HFFc6 (cell line): Measurements from ENCODE around the gene FAM222A. TPM values are rescaled to one million over a fixed set of nuclear protein-coding genes. Genes with fewer than 3 reads are reported as not detected.

Experiments
- DNase-seq: peaks from one replicate; pipeline ENCODE4 v3.0.0-alpha.2; 2018
- H3K27ac Mint-ChIP-seq: 2 replicates; pipeline ENCODE4 v1.8.0; 2020; ENCODE audit warnings: mild to moderate bottlenecking, mixed read lengths
- H3K27me3 Mint-ChIP-seq: 2 replicates; pipeline ENCODE4 v1.8.0; 2021; ENCODE audit warnings: mild to moderate bottlenecking, moderate library complexity, mixed read lengths; ENCODE audit not compliant: insufficient read depth
- H3K36me3 Mint-ChIP-seq: 2 replicates; pipeline ENCODE4 v1.8.0; 2021; ENCODE audit warnings: low read depth, mixed read lengths
- H3K4me1 Mint-ChIP-seq: 2 replicates; pipeline ENCODE4 v1.8.0; 2020; ENCODE audit warnings: low read depth, mixed read lengths
- H3K4me3 Mint-ChIP-seq: 2 replicates; pipeline ENCODE4 v1.8.0; 2020; ENCODE audit warnings: mild to moderate bottlenecking, moderate library complexity, mixed read lengths
- H3K9me3 Mint-ChIP-seq: 2 replicates; pipeline ENCODE4 v1.8.0; 2020; ENCODE audit warnings: mild to moderate bottlenecking, mixed read lengths
- CTCF ChIP-seq: fragments of 200-600 bp; sonication (generic); IDR thresholded peaks from 2 replicates; pipeline ENCODE4 v1.5.0; 2021; ENCODE audit warnings: antibody characterized with exemption, mild to moderate bottlenecking
- total RNA-seq, 6 experiments: library from RNA; stranded (reverse); fragmentation: NEBNext Ultra II Directional; extraction: Animal tissue kit (Norgen Biotek cat#: 25700); gene quantifications; 2 replicates in 1 of 6; 3 replicates in 5 of 6; pipeline ENCODE4 v1.2.3, GENCODE V29; 2021

The FAM222A gene
- total RNA-seq, 6 experiments from 2014 or later: 0.46 to 0.65 (median 0.64) TPM

- Mint-ChIP-seq H3K9me3 (no peaks in the 10 kb centered on the region), H3K27me3 (peaks cover 23% of the 10 kb centered on the region), H3K4me3 (no peak overlapping the region), H3K36me3 (no peaks in the 10 kb centered on the region), H3K4me1 (no peaks in the 10 kb centered on the region), H3K27ac (no peak overlapping the region)
- no peak for DNase-seq
- no peak for TF ChIP-seq CTCF
These were observed 3.1 kb downstream of the FAM222A start for GRCh38 chr12:109716512-109717389.

DNA sequence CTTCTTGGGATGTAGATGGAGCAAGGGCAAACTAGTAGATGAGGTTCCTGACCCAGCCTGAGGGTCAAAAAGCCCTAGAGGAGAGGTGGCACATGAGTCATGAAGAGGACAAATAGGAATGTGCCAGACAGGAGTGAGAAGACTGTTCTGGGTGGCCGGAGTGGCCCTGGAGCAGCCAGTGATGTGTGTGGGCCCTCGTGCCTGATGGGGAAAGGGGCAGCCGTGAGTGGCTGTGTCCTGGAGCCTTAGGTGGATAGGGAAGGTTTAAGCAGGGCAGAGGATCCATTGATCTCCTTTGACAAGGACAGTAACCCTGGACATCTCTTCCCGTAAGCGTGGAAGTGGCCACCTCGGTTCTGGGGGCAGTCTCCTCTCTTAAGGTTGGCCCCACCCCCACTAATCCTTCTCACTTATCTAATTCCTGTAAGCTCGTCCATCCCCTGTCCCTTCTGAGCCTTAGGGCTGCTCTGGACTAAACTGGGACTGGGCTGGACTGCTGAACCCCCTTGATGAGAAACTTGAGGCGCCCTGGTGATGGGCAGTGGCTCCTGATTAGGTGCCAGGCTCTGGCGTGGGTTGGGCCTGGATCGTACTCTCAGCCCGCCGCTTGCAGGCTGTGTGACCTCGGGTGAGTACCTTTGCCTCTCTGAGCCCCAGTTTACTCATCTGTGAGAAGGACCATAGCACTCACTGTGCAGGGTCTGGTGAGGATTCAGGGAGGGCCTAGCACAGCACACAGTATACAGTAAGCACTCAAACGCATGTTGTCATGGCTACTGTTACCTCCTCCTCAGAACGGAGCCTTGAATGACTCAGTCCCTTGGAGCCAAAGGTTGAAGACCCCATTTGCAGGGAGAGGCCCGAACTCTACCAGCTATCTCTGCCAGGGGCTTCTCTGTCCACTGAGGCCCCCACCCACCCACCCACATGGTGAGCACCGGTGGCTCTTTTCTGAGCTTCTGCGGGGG is 4.0 kb downstream of the FAM222A start:
- H3K36me3 Mint-ChIP-seq: no peaks in the 10 kb centered on the region
- H3K27ac Mint-ChIP-seq: no peak overlapping the region
- no peak for DNase-seq
- H3K9me3 Mint-ChIP-seq: no peaks in the 10 kb centered on the region
- no peak overlapping the region for H3K4me3 Mint-ChIP-seq
- no peak for TF ChIP-seq CTCF
- peaks cover 25% of the 10 kb centered on the region for H3K27me3 Mint-ChIP-seq
- no peaks in the 10 kb centered on the region for H3K4me1 Mint-ChIP-seq

- no peak for DNase-seq
- Mint-ChIP-seq H3K4me1 (no peaks in the 10 kb centered on the region), H3K36me3 (no peaks in the 10 kb centered on the region), H3K4me3 (no peak overlapping the region), H3K27me3 (peaks cover 25% of the 10 kb centered on the region), H3K27ac (no peak overlapping the region), H3K9me3 (no peaks in the 10 kb centered on the region)
- TF ChIP-seq CTCF: no peak
These were observed 4.8 kb downstream of the FAM222A start for GRCh38 chr12:109718390-109718789.

GRCh38 chr12:109719123-109720022 is 5.7 kb downstream of the FAM222A start:
- no peak overlapping the region for H3K27ac Mint-ChIP-seq
- no peaks in the 10 kb centered on the region for H3K9me3 Mint-ChIP-seq
- peak; percentile 59 for TF ChIP-seq CTCF
- no peak overlapping the region for H3K4me3 Mint-ChIP-seq
- peak; percentile 19 for DNase-seq
- peaks cover 25% of the 10 kb centered on the region for H3K27me3 Mint-ChIP-seq
- no peaks in the 10 kb centered on the region for H3K36me3 Mint-ChIP-seq
- H3K4me1 Mint-ChIP-seq: no peaks in the 10 kb centered on the region
